Right cardiac atrium (tissue), 5 donors: ENCODE data around the gene KXD1. TPM values are rescaled to one million over a fixed set of nuclear protein-coding genes. Genes with fewer than 3 reads are reported as not detected.

Source experiments
- ATAC-seq, 2 donors: fragments of 200-7000 bp; cut with Tn5 transposase; one replicate each; pipeline versions ENCODE4 v1.8.0 to v1.9.1; 2020; ENCODE audit warnings: moderate library complexity in 2 of 2, mild to moderate bottlenecking in 1 of 2
- DNase-seq, 3 donors: peaks; one replicate each; pipeline ENCODE4 v3.0.0-alpha.2; 2020
- H3K27ac ChIP-seq: one replicate; pipeline ENCODE4 v1.5.1; 2013; ENCODE audit warnings: mild to moderate bottlenecking, low read length, control low read depth, moderate library complexity
- H3K27me3 ChIP-seq: one replicate; pipeline ENCODE4 v1.6.1; 2013; ENCODE audit not compliant: control insufficient read depth, insufficient read depth
- H3K4me1 ChIP-seq: one replicate; pipeline ENCODE4 v1.6.1; 2013; ENCODE audit warnings: low read length; ENCODE audit not compliant: control insufficient read depth, insufficient read depth
- H3K4me3 ChIP-seq: one replicate; pipeline ENCODE4 v1.5.1; 2013; ENCODE audit warnings: low read length, control low read depth
- H3K9me3 ChIP-seq: one replicate; pipeline ENCODE4 v1.6.1; 2013; ENCODE audit warnings: low read length; ENCODE audit not compliant: control insufficient read depth
- WGBS: extraction: QIAGEN DNeasy Blood & Tissue Kit; methylation state at CpG from one replicate; pipeline ENCODE4 v1.1.7; 2013; 5-methylcytosine and 5-hydroxymethylcytosine counted together
- intact Hi-C, 4 donors: fragments of 100-400 bp; cut with DNase I; formaldehyde crosslinking; loops; one replicate each; pipeline versions ENCODE4 v1.11.0 to v1.14.0; 2022 to 2023
- polyA plus RNA-seq: library from polyadenylated mRNA; stranded (reverse); fragments of 200-250 nt; gene quantifications from one replicate; pipeline ENCODE4 v1.2.3, GENCODE V29; 2013
- total RNA-seq, 4 donors: library from RNA; stranded (reverse); fragmentation: NEBNext Ultra II Directional; extraction: Animal tissue kit (Norgen Biotek cat#: 25700); gene quantifications; one replicate each; pipeline ENCODE4 v1.2.1, GENCODE V29; 2021
- donor health status: healthy with polysubstance abuse.
- donor health status: DM: no; HTN: yes; CAD: no.
- donor health status: DM: no; HTN: no; CAD: no.
- donor health status: DM: no; HTN: yes; CAD: no; lungs with severe emphysema.
- donor health status: DM: yes; HTN: yes; CAD: no.

KXD1 gene
- total and polyA plus RNA-seq, 5 donors = 47.8 to 55.4 (median 50.0) TPM

GRCh38 chr19:18617562-18617961, 59.9 kb downstream of the KXD1 start:
- no peaks in the 10 kb centered on the region for H3K4me1 ChIP-seq
- ATAC-seq (no peak), DNase-seq (no peak)
- H3K9me3 ChIP-seq = no peaks in the 10 kb centered on the region
- no peaks in the 10 kb centered on the region for H3K27me3 ChIP-seq
- H3K27ac ChIP-seq = no peak overlapping the region
- intact Hi-C loops = no loop called here
- no peak overlapping the region for H3K4me3 ChIP-seq

DNA sequence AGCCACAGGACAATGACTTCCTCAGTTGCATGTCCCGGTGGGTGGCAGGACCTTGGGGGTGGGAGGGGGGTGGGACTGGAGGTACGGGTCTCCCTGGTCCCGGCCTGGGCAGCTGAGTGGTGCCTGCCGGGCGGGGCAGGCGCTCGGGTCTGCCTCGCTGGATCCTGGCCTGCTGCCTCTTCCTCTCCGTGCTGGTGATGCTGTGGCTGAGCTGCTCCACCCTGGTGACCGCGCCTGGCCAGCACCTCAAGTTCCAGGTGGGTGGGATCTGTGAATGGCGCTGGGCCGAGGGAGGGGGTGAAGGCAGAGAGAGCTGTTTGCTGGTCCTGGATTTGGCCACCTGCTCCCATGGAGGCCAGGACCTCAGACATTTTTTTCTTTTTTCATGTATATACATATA, 60.6 kb downstream of the KXD1 start:
- H3K4me1 ChIP-seq = no peaks in the 10 kb centered on the region
- DNase-seq = no peak
- H3K27me3 ChIP-seq = no peaks in the 10 kb centered on the region
- intact Hi-C loops = no loop called here
- no peak overlapping the region for H3K27ac ChIP-seq
- no peak for ATAC-seq
- H3K9me3 ChIP-seq = no peaks in the 10 kb centered on the region
- H3K4me3 ChIP-seq = no peak overlapping the region
- 92% methylated on average over 13 of the region's 13 CpGs for WGBS

Other genes starting within 250 kb of the KXD1 start
- gene LSM4, start 234.8 kb upstream of the KXD1 start, total RNA-seq = 10 to 100 TPM; 55.6 to 77.2 (median 64.8) TPM
- 131 TPM for gene LSM4, start 234.8 kb upstream of the KXD1 start, polyA plus RNA-seq
- 10 to 100 TPM; 31.3 to 42.0 (median 35.0) TPM for gene PGPEP1, start 217.3 kb upstream of the KXD1 start, total RNA-seq
- gene PGPEP1, start 217.3 kb upstream of the KXD1 start, polyA plus RNA-seq = 17.4 TPM
- gene GDF15, start 171.7 kb upstream of the KXD1 start, total RNA-seq = under 1 TPM in 3 of 4 donors, not detected in 1; 0.50 to 0.60 (median 0.53) TPM
- gene GDF15, start 171.7 kb upstream of the KXD1 start, polyA plus RNA-seq = 0.25 TPM
- gene LRRC25, start 160.2 kb upstream of the KXD1 start, total RNA-seq = 1 to 10 TPM; 3.1 to 4.3 (median 3.7) TPM
- 1.5 TPM for gene LRRC25, start 160.2 kb upstream of the KXD1 start, polyA plus RNA-seq
- 10 to 100 TPM; 32.7 to 40.0 (median 37.8) TPM for gene SSBP4, start 138.5 kb upstream of the KXD1 start, total RNA-seq
- gene SSBP4, start 138.5 kb upstream of the KXD1 start, polyA plus RNA-seq = 36.2 TPM
- gene ISYNA1, start 119.7 kb upstream of the KXD1 start, total RNA-seq = 10 to 100 TPM; 36.9 to 55.4 (median 45.3) TPM
- gene ISYNA1, start 119.7 kb upstream of the KXD1 start, polyA plus RNA-seq = 50.7 TPM
- 10 to 100 TPM; 12.6 to 19.0 (median 14.0) TPM for gene ELL, start 35.8 kb upstream of the KXD1 start, total RNA-seq
- gene ELL, start 35.8 kb upstream of the KXD1 start, polyA plus RNA-seq = 9.3 TPM
- 100 to 1,000 TPM; 204 to 236 (median 213) TPM for gene FKBP8, start 14.3 kb upstream of the KXD1 start, total RNA-seq
- 285 TPM for gene FKBP8, start 14.3 kb upstream of the KXD1 start, polyA plus RNA-seq
- gene UBA52, start 14.0 kb downstream of the KXD1 start, total RNA-seq = 100 to 1,000 TPM; 712 to 793 (median 725) TPM
- gene UBA52, start 14.0 kb downstream of the KXD1 start, polyA plus RNA-seq = 622 TPM
- gene REX1BD, start 30.9 kb downstream of the KXD1 start, total RNA-seq = 10 to 100 TPM; 71.0 to 90.7 (median 77.1) TPM
- 99.9 TPM for gene REX1BD, start 30.9 kb downstream of the KXD1 start, polyA plus RNA-seq
- gene CRLF1, start 48.9 kb downstream of the KXD1 start, total RNA-seq = 10 to 100 TPM in 3 of 4 donors, 1 to 10 TPM in 1; 7.2 to 64.0 (median 38.8) TPM
- 79.6 TPM for gene CRLF1, start 48.9 kb downstream of the KXD1 start, polyA plus RNA-seq
- 1 to 10 TPM; 2.2 to 5.9 (median 4.0) TPM for gene TMEM59L, start 55.0 kb downstream of the KXD1 start, total RNA-seq
- gene TMEM59L, start 55.0 kb downstream of the KXD1 start, polyA plus RNA-seq = 4.8 TPM
- 10 to 100 TPM in 1 of 4 donors, 1 to 10 TPM in 3; 8.9 to 14.4 (median 9.3) TPM for gene KLHL26, start 79.2 kb downstream of the KXD1 start, total RNA-seq
- 5.1 TPM for gene KLHL26, start 79.2 kb downstream of the KXD1 start, polyA plus RNA-seq
- 10 to 100 TPM in 3 of 4 donors, 1 to 10 TPM in 1; 9.2 to 15.1 (median 13.6) TPM for gene CRTC1, start 125.8 kb downstream of the KXD1 start, total RNA-seq
- 9.5 TPM for gene CRTC1, start 125.8 kb downstream of the KXD1 start, polyA plus RNA-seq
- gene COMP, start 233.4 kb downstream of the KXD1 start, total RNA-seq = 10 to 100 TPM in 1 of 4 donors, 1 to 10 TPM in 3; 1.5 to 13.7 (median 4.7) TPM
- gene COMP, start 233.4 kb downstream of the KXD1 start, polyA plus RNA-seq = 2.2 TPM